Mesendoderm (in vitro differentiated cells): ENCODE results near the gene HORMAD2. TPM values are rescaled to one million over a fixed set of nuclear protein-coding genes. Genes with fewer than 3 reads are reported as not detected.

Experiments used
- DNase-seq: peaks from one replicate; pipeline ENCODE4 v3.0.0; 2013
- H2AK5ac ChIP-seq: 2 replicates; pipeline ENCODE4 v1.6.1; 2013; ENCODE audit warnings: low read length, inconsistent platforms
- H2BK120ac ChIP-seq: 2 replicates; pipeline ENCODE4 v1.6.1; 2013; ENCODE audit warnings: low read depth, mild to moderate bottlenecking, low read length, moderate library complexity, mixed read lengths
- H2BK15ac ChIP-seq: replicated peaks from 2 replicates; pipeline ENCODE4 v1.6.1; 2013; ENCODE audit warnings: low read depth, mild to moderate bottlenecking, moderate library complexity
- H2BK5ac ChIP-seq: 2 replicates; pipeline ENCODE4 v1.6.1; 2013; ENCODE audit warnings: low read length, inconsistent platforms
- H3K18ac ChIP-seq: 2 replicates; pipeline ENCODE4 v1.6.1; 2013; ENCODE audit warnings: mild to moderate bottlenecking, low read length, mixed read lengths
- H3K23ac ChIP-seq: one replicate; pipeline ENCODE4 v1.6.1; 2013; ENCODE audit warnings: low read length
- H3K27ac ChIP-seq: 2 replicates; pipeline ENCODE4 v1.5.1; 2013; ENCODE audit warnings: low read depth, mild to moderate bottlenecking, inconsistent platforms, low read length, moderate library complexity
- H3K27me3 ChIP-seq: 2 replicates; pipeline ENCODE4 v1.6.1; 2013; ENCODE audit warnings: low read length, control low read depth, mild to moderate bottlenecking, inconsistent platforms; ENCODE audit not compliant: insufficient read depth, poor library complexity
- H3K36me3 ChIP-seq: 2 replicates; pipeline ENCODE4 v1.6.1; 2013; ENCODE audit warnings: low read length, inconsistent platforms; ENCODE audit not compliant: control insufficient read depth, insufficient read depth
- H3K4ac ChIP-seq: one replicate; pipeline ENCODE4 v1.6.1; 2013; ENCODE audit warnings: low read depth, mild to moderate bottlenecking, low read length, moderate library complexity
- H3K4me1 ChIP-seq: 2 replicates; pipeline ENCODE4 v1.6.1; 2013; ENCODE audit warnings: low read depth, low read length, inconsistent platforms; ENCODE audit not compliant: control insufficient read depth
- H3K4me2 ChIP-seq: 2 replicates; pipeline ENCODE4 v1.6.1; 2013; ENCODE audit warnings: low read length
- H3K4me3 ChIP-seq: 2 replicates; pipeline ENCODE4 v1.5.1; 2013; ENCODE audit warnings: mild to moderate bottlenecking, low read length
- H3K56ac ChIP-seq: one replicate; pipeline ENCODE4 v1.6.1; 2013; ENCODE audit warnings: low read length
- H3K79me1 ChIP-seq: 2 replicates; pipeline ENCODE4 v1.6.1; 2013; ENCODE audit warnings: low read length, inconsistent platforms
- H3K79me2 ChIP-seq: 2 replicates; pipeline ENCODE4 v1.6.1; 2013; ENCODE audit warnings: mild to moderate bottlenecking, low read length; ENCODE audit not compliant: control insufficient read depth, insufficient read depth
- H3K9ac ChIP-seq: 2 replicates; pipeline ENCODE4 v1.6.1; 2013; ENCODE audit warnings: low read length, inconsistent platforms
- H4K5ac ChIP-seq: one replicate; pipeline ENCODE4 v1.6.1; 2013; ENCODE audit warnings: low read length
- H4K8ac ChIP-seq: one replicate; pipeline ENCODE4 v1.6.1; 2013; ENCODE audit warnings: low read depth, mild to moderate bottlenecking, control low read depth, low read length, moderate library complexity
- WGBS: extraction: QIAGEN DNeasy Blood & Tissue Kit; methylation state at CpG from one replicate; pipeline ENCODE4 v1.1.7; 2013; ENCODE audit warnings: low lambda C conversion rate, missing lambda C conversion rate; ENCODE audit not compliant: insufficient coverage; ENCODE audit errors: extremely low coverage; 5-methylcytosine and 5-hydroxymethylcytosine counted together
- polyA plus RNA-seq, 2 experiments: library from polyadenylated mRNA; stranded (reverse); fragments of 200-250 nt; gene quantifications; one replicate each; pipeline ENCODE4 v1.2.3, GENCODE V29; 2013

The HORMAD2 gene
- not detected for polyA plus RNA-seq (2013, experiment 1 of 2)
- 0.08 TPM for polyA plus RNA-seq (2013, experiment 2 of 2)

- no CpG with 5 or more reads among the region's 53 CpGs for WGBS
- no peak within 1 kb of the TSS for H4K8ac ChIP-seq
- DNase-seq: peak; percentile 95
- no peaks in the 10 kb centered on the region for H3K36me3 ChIP-seq
- H3K4me3 ChIP-seq: no peak within 1 kb of the TSS
- peak within 1 kb of the TSS; percentile 26 for H3K4me2 ChIP-seq
- no peak within 1 kb of the TSS for H3K23ac ChIP-seq
- H2BK15ac ChIP-seq: no peak within 1 kb of the TSS
- H3K56ac ChIP-seq: peak within 1 kb of the TSS; percentile 81
- peak within 1 kb of the TSS; percentile 57 for H3K9ac ChIP-seq
- no peak within 1 kb of the TSS for H2BK5ac ChIP-seq
- H2BK120ac ChIP-seq: no peak within 1 kb of the TSS
- no peaks in the 10 kb centered on the region for H3K4me1 ChIP-seq
- H3K27me3 ChIP-seq: no peaks in the 10 kb centered on the region
- no peak within 1 kb of the TSS for H4K5ac ChIP-seq
- no peak within 1 kb of the TSS for H3K4ac ChIP-seq
- no peaks in the 10 kb centered on the region for H3K79me1 ChIP-seq
- H3K79me2 ChIP-seq: no peaks in the 10 kb centered on the region
- no peak within 1 kb of the TSS for H2AK5ac ChIP-seq
- no peak within 1 kb of the TSS for H3K27ac ChIP-seq
- H3K18ac ChIP-seq: no peak within 1 kb of the TSS
Observed at GRCh38 chr22:30079952-30080533, at the start of gene HORMAD2. HORMAD2 (plus strand) TSS chr22:30080464; CDS start chr22:30093953, 13,489 bp downstream.

- Histone ChIP-seq H3K23ac (no peak overlapping the region), H3K27ac (no peak overlapping the region), H3K4me1 (no peaks in the 10 kb centered on the region), H3K27me3 (no peaks in the 10 kb centered on the region), H3K4me3 (no peak overlapping the region), H3K56ac (no peak overlapping the region), H2BK15ac (no peak overlapping the region), H2AK5ac (no peak overlapping the region), H2BK5ac (no peak overlapping the region), H3K18ac (no peak overlapping the region), H3K4ac (no peak overlapping the region), H3K9ac (no peak overlapping the region), H4K8ac (no peak overlapping the region), H3K4me2 (no peak overlapping the region), H4K5ac (no peak overlapping the region), H3K79me2 (no peaks in the 10 kb centered on the region), H3K36me3 (peaks cover 3% of the 10 kb centered on the region), H2BK120ac (no peak overlapping the region), H3K79me1 (no peaks in the 10 kb centered on the region)
- 100% methylated on average over 1 of the region's 3 CpGs for WGBS
- DNase-seq: no peak
Observed at GRCh38 chr22:30031328-30031727, 48.9 kb upstream of the HORMAD2 start.

GRCh38 chr22:30031764-30032455, 48.4 kb upstream of the HORMAD2 start:
- Histone ChIP-seq H3K4me3 (no peak overlapping the region), H3K18ac (no peak overlapping the region), H4K5ac (no peak overlapping the region), H3K4me1 (no peaks in the 10 kb centered on the region), H2BK120ac (no peak overlapping the region), H3K9ac (no peak overlapping the region), H3K56ac (no peak overlapping the region), H3K79me2 (no peaks in the 10 kb centered on the region), H3K4me2 (no peak overlapping the region), H2BK15ac (no peak overlapping the region), H3K27ac (no peak overlapping the region), H3K79me1 (no peaks in the 10 kb centered on the region), H3K36me3 (peaks cover 3% of the 10 kb centered on the region), H2AK5ac (no peak overlapping the region), H4K8ac (no peak overlapping the region), H3K4ac (no peak overlapping the region), H3K27me3 (no peaks in the 10 kb centered on the region), H3K23ac (no peak overlapping the region), H2BK5ac (no peak overlapping the region)
- DNase-seq: no peak
- WGBS: no CpG with 5 or more reads among the region's 2 CpGs

- Histone ChIP-seq H2AK5ac (no peak overlapping the region), H3K27me3 (no peaks in the 10 kb centered on the region)
Observed at GRCh38 chr22:30033137-30033536, 47.1 kb upstream of the HORMAD2 start.

GRCh38 chr22:30033901-30034300, 46.4 kb upstream of the HORMAD2 start:
- no peak overlapping the region for H3K56ac ChIP-seq
- H3K36me3 ChIP-seq: no peaks in the 10 kb centered on the region
- no peak overlapping the region for H3K4me3 ChIP-seq
- no CpG with 5 or more reads among the region's 5 CpGs for WGBS
- no peak overlapping the region for H3K4ac ChIP-seq
- H2BK120ac ChIP-seq: no peak overlapping the region
- no peak overlapping the region for H4K5ac ChIP-seq
- H2BK5ac ChIP-seq: no peak overlapping the region
- H3K23ac ChIP-seq: no peak overlapping the region
- H3K18ac ChIP-seq: no peak overlapping the region
- no peak overlapping the region for H3K4me2 ChIP-seq
- no peak overlapping the region for H3K9ac ChIP-seq
- H3K27me3 ChIP-seq: no peaks in the 10 kb centered on the region
- no peak overlapping the region for H2BK15ac ChIP-seq
- no peak overlapping the region for H4K8ac ChIP-seq
- H3K79me1 ChIP-seq: no peaks in the 10 kb centered on the region
- no peak overlapping the region for H2AK5ac ChIP-seq
- no peaks in the 10 kb centered on the region for H3K79me2 ChIP-seq
- no peak for DNase-seq
- H3K27ac ChIP-seq: no peak overlapping the region
- H3K4me1 ChIP-seq: no peaks in the 10 kb centered on the region

More at GRCh38 chr22:30033137-30033536, 47.1 kb upstream of the HORMAD2 start:
- Histone ChIP-seq H3K18ac (no peak overlapping the region), H3K36me3 (no peaks in the 10 kb centered on the region), H2BK5ac (no peak overlapping the region), H3K79me2 (no peaks in the 10 kb centered on the region), H2BK120ac (no peak overlapping the region), H4K5ac (no peak overlapping the region), H3K4ac (no peak overlapping the region), H4K8ac (no peak overlapping the region), H3K4me1 (no peaks in the 10 kb centered on the region), H3K4me2 (no peak overlapping the region), H3K4me3 (no peak overlapping the region), H3K56ac (no peak overlapping the region), H3K23ac (no peak overlapping the region), H2BK15ac (no peak overlapping the region), H3K9ac (no peak overlapping the region), H3K79me1 (no peaks in the 10 kb centered on the region), H3K27ac (no peak overlapping the region)
- no peak for DNase-seq
- WGBS: no CpG with 5 or more reads among the region's 4 CpGs
